Activated naive CD8-positive, alpha-beta T cell treated with anti-CD3 and anti-CD28 coated beads, Interleukin-2, amount 10 ng/mL, durations not matched to agents 7 days and 5 days (primary cell): ENCODE results near the gene ST14. TPM values are rescaled to one million over a fixed set of nuclear protein-coding genes. Genes with fewer than 3 reads are reported as not detected.

Experiments used
- ATAC-seq: fragments of 150-1000 bp; cut with Tn5 transposase; one replicate; pipeline ENCODE4 v1.10.0; 2021; ENCODE audit warnings: low read depth, moderate library complexity
- POLR2A ChIA-PET: fragments of 350-600 bp; sonication (Branson Sonifier 250); formaldehyde crosslinking; loops from one replicate; lab custom pipeline; 2021; ENCODE audit warnings: antibody characterized with exemption; lab: Charles Lee
- DNase-seq: peaks from one replicate; pipeline ENCODE4 v3.0.0; 2021
- H3K27ac Mint-ChIP-seq: one replicate; pipeline ENCODE4 v1.8.0; 2022; ENCODE audit warnings: mild to moderate bottlenecking, mixed read lengths
- H3K27me3 Mint-ChIP-seq: one replicate; pipeline ENCODE4 v1.8.0; 2022; ENCODE audit warnings: mild to moderate bottlenecking, moderate library complexity, mixed read lengths
- H3K36me3 Mint-ChIP-seq: one replicate; pipeline ENCODE4 v1.8.0; 2021; ENCODE audit warnings: mild to moderate bottlenecking, mixed read lengths
- H3K4me1 Mint-ChIP-seq: one replicate; pipeline ENCODE4 v1.8.0; 2021; ENCODE audit warnings: mixed read lengths
- H3K4me3 Mint-ChIP-seq: one replicate; pipeline ENCODE4 v1.8.0; 2022; ENCODE audit warnings: mild to moderate bottlenecking, moderate library complexity, mixed read lengths
- H3K9me3 Mint-ChIP-seq: one replicate; pipeline ENCODE4 v1.8.0; 2021; ENCODE audit warnings: mixed read lengths
- total RNA-seq, 2 experiments: library from RNA; stranded (reverse); gene quantifications; one replicate each; pipeline ENCODE4 v1.2.3, GENCODE V29; 2021

ST14 gene
- total RNA-seq, 2 experiments from 2014 or later: 0.51 to 0.67 TPM

GRCh38 chr11:130203766-130204702 lies 44.5 kb downstream of the ST14 start:
- POLR2A ChIA-PET: no interaction called here
- H3K9me3 Mint-ChIP-seq: no peaks in the 10 kb centered on the region
- H3K27me3 Mint-ChIP-seq: no peaks in the 10 kb centered on the region
- peaks cover 1% of the 10 kb centered on the region for H3K4me1 Mint-ChIP-seq
- DNase-seq (no peak), ATAC-seq (no peak)
- no peak overlapping the region for H3K27ac Mint-ChIP-seq
- no peak overlapping the region for H3K4me3 Mint-ChIP-seq
- H3K36me3 Mint-ChIP-seq: no peaks in the 10 kb centered on the region

DNA sequence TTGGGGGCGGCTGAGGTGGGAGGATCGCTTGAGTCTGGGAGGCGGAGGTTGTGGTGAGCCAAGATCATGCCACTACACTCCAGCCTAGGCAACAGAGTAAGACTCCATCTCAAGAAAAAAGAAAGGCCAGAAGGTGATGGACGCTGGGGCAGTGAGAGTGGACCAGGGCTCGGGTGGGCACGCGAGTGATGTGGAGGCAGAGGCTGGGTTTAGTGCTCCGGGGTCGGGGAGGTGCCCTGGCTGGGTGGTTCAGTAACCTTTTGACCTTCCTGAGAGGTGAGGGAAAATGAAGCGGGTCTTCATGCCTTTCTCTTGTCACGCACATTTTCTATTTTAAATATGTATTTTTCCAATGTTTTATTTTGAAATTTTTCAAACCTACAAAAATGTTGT lies 45.1 kb downstream of the ST14 start:
- DNase-seq (no peak), ATAC-seq (no peak)
- Mint-ChIP-seq H3K27ac (no peak overlapping the region), H3K9me3 (no peaks in the 10 kb centered on the region), H3K4me1 (peaks cover 1% of the 10 kb centered on the region), H3K4me3 (no peak overlapping the region), H3K36me3 (no peaks in the 10 kb centered on the region), H3K27me3 (no peaks in the 10 kb centered on the region)
- POLR2A ChIA-PET: no interaction called here

GRCh38 chr11:130206141-130206540 lies 46.6 kb downstream of the ST14 start:
- Mint-ChIP-seq H3K4me3 (no peak overlapping the region), H3K4me1 (peaks cover 1% of the 10 kb centered on the region), H3K36me3 (no peaks in the 10 kb centered on the region), H3K9me3 (no peaks in the 10 kb centered on the region), H3K27ac (no peak overlapping the region), H3K27me3 (peaks cover 3% of the 10 kb centered on the region)
- no peak for DNase-seq
- POLR2A ChIA-PET: no interaction called here
- ATAC-seq: no peak

- no peak overlapping the region for H3K4me3 Mint-ChIP-seq
- H3K27me3 Mint-ChIP-seq: peaks cover 3% of the 10 kb centered on the region
- H3K36me3 Mint-ChIP-seq: no peaks in the 10 kb centered on the region
- H3K27ac Mint-ChIP-seq: no peak overlapping the region
- POLR2A ChIA-PET: no interaction called here
- no peaks in the 10 kb centered on the region for H3K4me1 Mint-ChIP-seq
- ATAC-seq (no peak), DNase-seq (no peak)
- no peaks in the 10 kb centered on the region for H3K9me3 Mint-ChIP-seq
Measured at GRCh38 chr11:130208241-130209127, 48.9 kb downstream of the ST14 start.

DNA sequence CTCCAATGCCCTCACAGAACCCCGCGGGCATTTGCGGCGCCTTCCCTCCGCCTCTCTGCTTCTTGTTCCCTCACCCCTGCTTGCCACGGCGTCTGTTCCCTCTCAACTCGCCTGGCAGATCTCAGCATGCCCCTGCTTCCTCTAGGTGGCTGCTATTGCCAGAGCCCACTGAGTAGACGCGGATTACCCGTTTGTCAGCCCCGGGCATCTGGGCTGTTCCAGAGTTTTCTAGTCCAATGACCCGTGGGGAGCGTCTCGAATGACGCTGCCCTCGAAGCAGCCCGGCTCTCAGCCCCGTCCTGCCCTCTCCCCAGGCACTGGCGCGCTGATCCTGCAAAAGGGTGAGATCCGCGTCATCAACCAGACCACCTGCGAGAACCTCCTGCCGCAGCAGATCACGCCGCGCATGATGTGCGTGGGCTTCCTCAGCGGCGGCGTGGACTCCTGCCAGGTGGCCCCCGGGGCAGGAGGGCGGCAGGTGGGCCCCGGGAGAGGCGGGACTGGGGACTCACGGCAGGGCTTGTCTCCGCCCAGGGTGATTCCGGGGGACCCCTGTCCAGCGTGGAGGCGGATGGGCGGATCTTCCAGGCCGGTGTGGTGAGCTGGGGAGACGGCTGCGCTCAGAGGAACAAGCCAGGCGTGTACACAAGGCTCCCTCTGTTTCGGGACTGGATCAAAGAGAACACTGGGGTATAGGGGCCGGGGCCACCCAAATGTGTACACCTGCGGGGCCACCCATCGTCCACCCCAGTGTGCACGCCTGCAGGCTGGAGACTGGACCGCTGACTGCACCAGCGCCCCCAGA lies 49.7 kb downstream of the ST14 start:
- Mint-ChIP-seq H3K9me3 (no peaks in the 10 kb centered on the region), H3K27ac (no peak overlapping the region), H3K27me3 (peaks cover 3% of the 10 kb centered on the region), H3K4me1 (no peaks in the 10 kb centered on the region), H3K36me3 (no peaks in the 10 kb centered on the region), H3K4me3 (no peak overlapping the region)
- no peak for ATAC-seq
- DNase-seq: no peak
- POLR2A ChIA-PET: no interaction called here

DNA sequence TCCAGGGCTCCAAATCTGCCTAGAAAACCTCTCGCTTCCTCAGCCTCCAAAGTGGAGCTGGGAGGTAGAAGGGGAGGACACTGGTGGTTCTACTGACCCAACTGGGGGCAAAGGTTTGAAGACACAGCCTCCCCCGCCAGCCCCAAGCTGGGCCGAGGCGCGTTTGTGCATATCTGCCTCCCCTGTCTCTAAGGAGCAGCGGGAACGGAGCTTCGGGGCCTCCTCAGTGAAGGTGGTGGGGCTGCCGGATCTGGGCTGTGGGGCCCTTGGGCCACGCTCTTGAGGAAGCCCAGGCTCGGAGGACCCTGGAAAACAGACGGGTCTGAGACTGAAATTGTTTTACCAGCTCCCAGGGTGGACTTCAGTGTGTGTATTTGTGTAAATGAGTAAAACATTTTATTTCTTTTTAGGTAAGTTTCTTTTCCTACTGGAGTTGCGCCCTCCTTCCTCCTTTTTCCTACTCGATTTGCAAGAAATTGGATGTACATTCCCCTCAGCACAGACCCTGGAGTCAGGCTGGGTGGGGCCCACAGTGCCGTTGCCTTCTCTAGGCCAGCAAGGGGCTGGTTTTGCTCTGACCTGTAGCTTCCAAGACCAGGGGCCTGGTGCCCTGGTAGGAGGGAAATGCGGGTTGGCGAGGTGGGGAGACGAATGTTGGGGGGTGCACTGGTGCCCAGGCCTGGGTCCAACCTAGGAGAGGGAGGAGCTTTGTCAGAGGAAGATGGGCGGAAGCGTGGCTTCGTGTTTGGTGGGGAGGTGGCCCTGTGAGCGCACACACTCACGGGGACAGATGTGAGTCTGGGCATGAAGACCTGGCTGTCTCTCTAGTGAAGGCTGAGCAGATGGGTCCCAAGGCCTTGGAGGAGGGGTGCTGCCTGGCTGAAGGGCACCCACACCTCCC lies 50.6 kb downstream of the ST14 start:
- no peaks in the 10 kb centered on the region for H3K9me3 Mint-ChIP-seq
- H3K4me3 Mint-ChIP-seq: no peak overlapping the region
- no peaks in the 10 kb centered on the region for H3K4me1 Mint-ChIP-seq
- peaks cover 3% of the 10 kb centered on the region for H3K27me3 Mint-ChIP-seq
- ATAC-seq: no peak
- no peak overlapping the region for H3K27ac Mint-ChIP-seq
- no peaks in the 10 kb centered on the region for H3K36me3 Mint-ChIP-seq
- POLR2A ChIA-PET: interaction anchor here (0.7 kb wide), 1 partner anchor 16 kb away, joined by 3 read pairs; no protein-coding TSS in a partner anchor
- no peak for DNase-seq

GRCh38 chr11:130211144-130211543 lies 51.6 kb downstream of the ST14 start:
- no peaks in the 10 kb centered on the region for H3K4me1 Mint-ChIP-seq
- ATAC-seq: no peak
- no peaks in the 10 kb centered on the region for H3K36me3 Mint-ChIP-seq
- H3K27ac Mint-ChIP-seq: no peak overlapping the region
- DNase-seq: no peak
- POLR2A ChIA-PET: interaction anchor here (0.7 kb wide), 1 partner anchor 17 kb away, joined by 3 read pairs; no protein-coding TSS in a partner anchor
- no peaks in the 10 kb centered on the region for H3K9me3 Mint-ChIP-seq
- no peak overlapping the region for H3K4me3 Mint-ChIP-seq
- H3K27me3 Mint-ChIP-seq: peaks cover 3% of the 10 kb centered on the region

DNA sequence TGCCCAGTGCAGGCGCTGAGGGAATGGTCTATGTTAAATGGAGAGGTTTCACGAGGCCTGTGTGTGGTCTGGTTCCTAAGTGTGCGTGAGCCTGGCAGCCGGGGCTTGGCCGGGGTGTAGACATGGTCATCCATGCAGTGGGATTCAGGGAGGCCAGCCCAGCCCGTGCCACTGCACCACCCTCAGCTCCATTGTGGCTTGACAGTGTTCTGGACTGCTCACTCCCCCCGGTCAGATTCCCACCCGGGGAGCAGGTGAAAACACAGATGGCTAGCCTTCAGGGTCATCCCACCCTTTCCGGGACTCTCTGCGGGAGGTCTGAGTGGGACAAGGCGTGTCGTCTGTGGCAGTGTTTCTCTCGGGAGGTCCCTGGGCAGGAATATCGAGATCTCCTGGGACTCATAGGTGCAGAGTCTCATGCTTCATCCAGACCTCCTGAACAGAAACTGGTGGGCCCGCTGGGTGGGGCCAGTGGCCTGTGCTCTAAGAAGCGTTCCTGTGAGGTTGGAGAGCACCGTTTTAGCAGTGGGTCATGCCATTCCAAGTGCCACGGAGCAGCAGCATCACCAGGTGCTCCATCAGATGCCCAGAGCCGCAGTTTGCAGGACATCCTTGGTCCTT lies 52.3 kb downstream of the ST14 start:
- POLR2A ChIA-PET: no interaction called here
- Mint-ChIP-seq H3K36me3 (no peaks in the 10 kb centered on the region), H3K9me3 (no peaks in the 10 kb centered on the region), H3K27me3 (peaks cover 3% of the 10 kb centered on the region), H3K27ac (no peak overlapping the region), H3K4me1 (no peaks in the 10 kb centered on the region), H3K4me3 (no peak overlapping the region)
- DNase-seq (no peak), ATAC-seq (no peak)

DNA sequence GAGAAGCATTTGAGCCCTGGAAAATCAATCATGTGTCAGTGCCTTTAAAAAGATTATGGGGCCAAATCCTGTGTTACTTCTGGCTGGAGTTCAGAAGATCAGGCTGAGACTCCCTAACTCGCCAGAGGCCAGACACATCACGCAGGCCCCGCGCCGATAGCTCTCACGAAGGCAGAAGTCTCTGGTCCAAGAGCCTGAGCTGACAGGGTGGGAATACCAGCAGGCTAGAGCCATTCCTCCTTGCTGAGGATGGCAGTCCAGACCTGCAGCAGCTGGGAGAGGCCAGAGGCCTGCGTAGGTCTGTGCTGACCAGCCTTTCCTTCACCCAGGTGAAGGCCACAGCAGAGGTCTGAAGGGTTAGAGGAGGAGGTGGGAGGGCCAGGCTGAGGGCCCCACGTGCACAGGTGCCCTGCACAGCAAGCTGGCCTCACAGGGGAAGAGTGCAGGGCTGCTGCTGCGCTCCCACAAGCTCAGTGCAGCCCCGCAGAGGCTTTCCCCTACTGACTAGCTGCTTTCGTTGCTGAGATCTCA lies 52.9 kb downstream of the ST14 start:
- Mint-ChIP-seq H3K36me3 (no peaks in the 10 kb centered on the region), H3K9me3 (no peaks in the 10 kb centered on the region), H3K4me1 (no peaks in the 10 kb centered on the region), H3K27ac (no peak overlapping the region), H3K27me3 (peaks cover 3% of the 10 kb centered on the region), H3K4me3 (no peak overlapping the region)
- POLR2A ChIA-PET: interaction anchor here (0.7 to 1.0 kb wide), 2 partner anchors 219 to 650 kb away, joined by 3 read pairs; no protein-coding TSS in a partner anchor
- DNase-seq: no peak
- ATAC-seq: no peak

GRCh38 chr11:130213143-130213978 lies 53.8 kb downstream of the ST14 start:
- peak; percentile 88 for ATAC-seq
- Mint-ChIP-seq H3K9me3 (no peaks in the 10 kb centered on the region), H3K27ac (no peak overlapping the region), H3K4me1 (no peaks in the 10 kb centered on the region), H3K36me3 (no peaks in the 10 kb centered on the region), H3K4me3 (no peak overlapping the region), H3K27me3 (peaks cover 3% of the 10 kb centered on the region)
- peak; percentile 85 for DNase-seq
- POLR2A ChIA-PET: interaction anchor here (0.7 to 1.0 kb wide), 2 partner anchors 218 to 649 kb away, joined by 3 read pairs; no protein-coding TSS in a partner anchor

DNA sequence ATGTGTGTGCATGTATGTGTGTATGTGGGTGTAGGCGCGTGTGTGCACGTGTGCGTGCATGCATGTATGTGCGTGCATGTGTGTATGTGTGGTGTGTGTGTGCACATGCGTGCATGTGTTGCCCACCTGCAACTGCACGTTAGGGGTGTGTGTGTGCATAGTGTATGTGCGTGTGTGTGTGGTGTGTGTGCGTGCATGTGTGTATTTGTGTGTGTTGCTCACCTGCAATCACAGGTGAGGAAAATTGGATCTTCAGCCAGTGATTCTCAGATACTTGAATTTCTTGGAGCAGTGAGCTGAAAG lies 54.3 kb downstream of the ST14 start:
- Mint-ChIP-seq H3K27ac (no peak overlapping the region), H3K9me3 (no peaks in the 10 kb centered on the region), H3K4me1 (no peaks in the 10 kb centered on the region)

More for the DNA sequence above, 54.3 kb downstream of the ST14 start:
- no peaks in the 10 kb centered on the region for H3K36me3 Mint-ChIP-seq
- peaks cover 3% of the 10 kb centered on the region for H3K27me3 Mint-ChIP-seq
- DNase-seq: no peak
- POLR2A ChIA-PET: no interaction called here
- no peak overlapping the region for H3K4me3 Mint-ChIP-seq
- ATAC-seq: no peak
